ENCODE results near the gene ZNF583. TPM values are rescaled to one million over a fixed set of nuclear protein-coding genes. Genes with fewer than 3 reads are reported as not detected.
A peak's percentile ranks its signal among the peaks of the same experiment; 100 is the strongest.

ZNF583 gene
- total and polyA plus RNA-seq, 2 of the 13 experiments (the other 11 are each of a cell fraction or from before 2014, with no cell fraction given): 0.65 to 5.3 TPM

DNA sequence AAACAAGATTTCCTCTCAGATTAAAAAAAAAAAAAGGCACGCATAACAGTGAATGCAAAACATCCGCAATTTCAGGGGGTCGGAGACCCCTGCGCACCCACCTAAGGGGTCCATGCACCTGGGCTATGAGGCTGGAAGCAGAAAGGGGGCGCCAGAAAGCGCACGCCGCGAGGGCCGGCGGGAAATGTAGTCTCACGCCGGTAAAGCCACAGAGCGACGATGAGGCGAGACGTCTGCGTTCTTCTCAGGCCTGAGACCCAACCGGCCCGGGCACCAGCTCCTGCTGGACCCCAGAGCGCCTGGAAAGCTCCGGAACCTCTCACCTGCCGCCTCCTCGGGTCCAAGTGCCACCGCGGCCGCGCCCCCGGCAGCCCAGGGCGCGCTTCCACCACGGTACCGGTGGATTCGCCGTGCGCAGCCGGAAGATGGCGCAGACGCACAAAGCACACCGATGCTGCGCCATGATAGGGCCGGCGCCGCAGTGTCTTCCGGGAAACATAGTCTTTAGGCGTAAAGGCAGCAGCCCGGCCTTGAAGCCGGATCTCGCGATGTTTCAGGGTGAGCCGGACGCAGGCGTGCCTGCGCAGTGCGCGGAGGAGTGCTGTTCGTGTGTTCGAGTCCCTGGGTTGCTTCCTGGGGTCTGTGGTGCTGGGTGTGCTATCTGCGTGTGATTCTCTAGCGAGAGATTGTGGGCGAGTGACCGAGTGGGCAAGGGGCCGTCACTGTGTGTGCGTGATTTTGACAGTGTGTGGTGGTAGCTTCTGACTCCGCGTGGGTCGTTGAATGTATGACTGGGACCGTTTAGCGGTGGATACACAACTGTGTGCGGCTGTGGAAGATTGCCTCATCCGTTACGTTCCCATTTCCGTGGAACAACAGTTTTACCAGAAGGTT lies 10.8 kb upstream of the ZNF583 start, which contains the start of gene ZNF582 (continued):
- TF ChIP-seq RBFOX2 (IDR thresholded peaks at IDR 0.05; ENCODE audit: low read depth, low read length) (peak; percentile 83), ZC3H13 (CRISPR knock-in tag; IDR thresholded peaks at IDR 0.05) (no peak), RBM22 (optimal IDR thresholded peaks at IDR 0.05; ENCODE audit: low read length) (no peak), SNRNP70 (IDR thresholded peaks at IDR 0.05; ENCODE audit: low read depth, low read length) (no peak), DNMT3B (CRISPR knock-in tag; conservative IDR thresholded peaks at IDR 0.05) (no peak), ATF7-NPFF (CRISPR knock-in tag; IDR thresholded peaks at IDR 0.05; ENCODE audit: low read depth) (no peak), POGZ (CRISPR knock-in tag; IDR thresholded peaks at IDR 0.05) (peak; percentile 90)
- TF ChIP-seq, protein P1, sequence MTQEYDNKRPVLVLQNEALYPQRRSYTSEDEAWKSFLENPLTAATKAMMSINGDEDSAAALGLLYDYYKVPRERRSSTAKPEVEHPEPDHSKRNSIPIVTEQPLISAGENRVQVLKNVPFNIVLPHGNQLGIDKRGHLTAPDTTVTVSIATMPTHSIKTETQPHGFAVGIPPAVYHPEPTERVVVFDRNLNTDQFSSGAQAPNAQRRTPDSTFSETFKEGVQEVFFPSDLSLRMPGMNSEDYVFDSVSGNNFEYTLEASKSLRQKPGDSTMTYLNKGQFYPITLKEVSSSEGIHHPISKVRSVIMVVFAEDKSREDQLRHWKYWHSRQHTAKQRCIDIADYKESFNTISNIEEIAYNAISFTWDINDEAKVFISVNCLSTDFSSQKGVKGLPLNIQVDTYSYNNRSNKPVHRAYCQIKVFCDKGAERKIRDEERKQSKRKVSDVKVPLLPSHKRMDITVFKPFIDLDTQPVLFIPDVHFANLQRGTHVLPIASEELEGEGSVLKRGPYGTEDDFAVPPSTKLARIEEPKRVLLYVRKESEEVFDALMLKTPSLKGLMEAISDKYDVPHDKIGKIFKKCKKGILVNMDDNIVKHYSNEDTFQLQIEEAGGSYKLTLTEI (CRISPR knock-in tag; conservative IDR thresholded peaks at IDR 0.05): no peak
- TF ChIP-seq, protein P2, sequence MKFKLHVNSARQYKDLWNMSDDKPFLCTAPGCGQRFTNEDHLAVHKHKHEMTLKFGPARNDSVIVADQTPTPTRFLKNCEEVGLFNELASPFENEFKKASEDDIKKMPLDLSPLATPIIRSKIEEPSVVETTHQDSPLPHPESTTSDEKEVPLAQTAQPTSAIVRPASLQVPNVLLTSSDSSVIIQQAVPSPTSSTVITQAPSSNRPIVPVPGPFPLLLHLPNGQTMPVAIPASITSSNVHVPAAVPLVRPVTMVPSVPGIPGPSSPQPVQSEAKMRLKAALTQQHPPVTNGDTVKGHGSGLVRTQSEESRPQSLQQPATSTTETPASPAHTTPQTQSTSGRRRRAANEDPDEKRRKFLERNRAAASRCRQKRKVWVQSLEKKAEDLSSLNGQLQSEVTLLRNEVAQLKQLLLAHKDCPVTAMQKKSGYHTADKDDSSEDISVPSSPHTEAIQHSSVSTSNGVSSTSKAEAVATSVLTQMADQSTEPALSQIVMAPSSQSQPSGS (CRISPR knock-in tag; IDR thresholded peaks at IDR 0.05): no peak
- TF ChIP-seq, protein P3, sequence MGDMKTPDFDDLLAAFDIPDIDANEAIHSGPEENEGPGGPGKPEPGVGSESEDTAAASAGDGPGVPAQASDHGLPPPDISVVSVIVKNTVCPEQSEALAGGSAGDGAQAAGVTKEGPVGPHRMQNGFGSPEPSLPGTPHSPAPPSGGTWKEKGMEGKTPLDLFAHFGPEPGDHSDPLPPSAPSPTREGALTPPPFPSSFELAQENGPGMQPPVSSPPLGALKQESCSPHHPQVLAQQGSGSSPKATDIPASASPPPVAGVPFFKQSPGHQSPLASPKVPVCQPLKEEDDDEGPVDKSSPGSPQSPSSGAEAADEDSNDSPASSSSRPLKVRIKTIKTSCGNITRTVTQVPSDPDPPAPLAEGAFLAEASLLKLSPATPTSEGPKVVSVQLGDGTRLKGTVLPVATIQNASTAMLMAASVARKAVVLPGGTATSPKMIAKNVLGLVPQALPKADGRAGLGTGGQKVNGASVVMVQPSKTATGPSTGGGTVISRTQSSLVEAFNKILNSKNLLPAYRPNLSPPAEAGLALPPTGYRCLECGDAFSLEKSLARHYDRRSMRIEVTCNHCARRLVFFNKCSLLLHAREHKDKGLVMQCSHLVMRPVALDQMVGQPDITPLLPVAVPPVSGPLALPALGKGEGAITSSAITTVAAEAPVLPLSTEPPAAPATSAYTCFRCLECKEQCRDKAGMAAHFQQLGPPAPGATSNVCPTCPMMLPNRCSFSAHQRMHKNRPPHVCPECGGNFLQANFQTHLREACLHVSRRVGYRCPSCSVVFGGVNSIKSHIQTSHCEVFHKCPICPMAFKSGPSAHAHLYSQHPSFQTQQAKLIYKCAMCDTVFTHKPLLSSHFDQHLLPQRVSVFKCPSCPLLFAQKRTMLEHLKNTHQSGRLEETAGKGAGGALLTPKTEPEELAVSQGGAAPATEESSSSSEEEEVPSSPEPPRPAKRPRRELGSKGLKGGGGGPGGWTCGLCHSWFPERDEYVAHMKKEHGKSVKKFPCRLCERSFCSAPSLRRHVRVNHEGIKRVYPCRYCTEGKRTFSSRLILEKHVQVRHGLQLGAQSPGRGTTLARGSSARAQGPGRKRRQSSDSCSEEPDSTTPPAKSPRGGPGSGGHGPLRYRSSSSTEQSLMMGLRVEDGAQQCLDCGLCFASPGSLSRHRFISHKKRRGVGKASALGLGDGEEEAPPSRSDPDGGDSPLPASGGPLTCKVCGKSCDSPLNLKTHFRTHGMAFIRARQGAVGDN (CRISPR knock-in tag; IDR thresholded peaks at IDR 0.05): peak; percentile 71
- TF ChIP-seq, protein P4, sequence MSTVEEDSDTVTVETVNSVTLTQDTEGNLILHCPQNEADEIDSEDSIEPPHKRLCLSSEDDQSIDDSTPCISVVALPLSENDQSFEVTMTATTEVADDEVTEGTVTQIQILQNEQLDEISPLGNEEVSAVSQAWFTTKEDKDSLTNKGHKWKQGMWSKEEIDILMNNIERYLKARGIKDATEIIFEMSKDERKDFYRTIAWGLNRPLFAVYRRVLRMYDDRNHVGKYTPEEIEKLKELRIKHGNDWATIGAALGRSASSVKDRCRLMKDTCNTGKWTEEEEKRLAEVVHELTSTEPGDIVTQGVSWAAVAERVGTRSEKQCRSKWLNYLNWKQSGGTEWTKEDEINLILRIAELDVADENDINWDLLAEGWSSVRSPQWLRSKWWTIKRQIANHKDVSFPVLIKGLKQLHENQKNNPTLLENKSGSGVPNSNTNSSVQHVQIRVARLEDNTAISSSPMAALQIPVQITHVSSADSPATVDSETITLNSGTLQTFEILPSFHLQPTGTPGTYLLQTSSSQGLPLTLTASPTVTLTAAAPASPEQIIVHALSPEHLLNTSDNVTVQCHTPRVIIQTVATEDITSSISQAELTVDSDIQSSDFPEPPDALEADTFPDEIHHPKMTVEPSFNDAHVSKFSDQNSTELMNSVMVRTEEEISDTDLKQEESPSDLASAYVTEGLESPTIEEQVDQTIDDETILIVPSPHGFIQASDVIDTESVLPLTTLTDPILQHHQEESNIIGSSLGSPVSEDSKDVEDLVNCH (CRISPR knock-in tag; IDR thresholded peaks at IDR 0.05): no peak
- TF ChIP-seq, protein P5, sequence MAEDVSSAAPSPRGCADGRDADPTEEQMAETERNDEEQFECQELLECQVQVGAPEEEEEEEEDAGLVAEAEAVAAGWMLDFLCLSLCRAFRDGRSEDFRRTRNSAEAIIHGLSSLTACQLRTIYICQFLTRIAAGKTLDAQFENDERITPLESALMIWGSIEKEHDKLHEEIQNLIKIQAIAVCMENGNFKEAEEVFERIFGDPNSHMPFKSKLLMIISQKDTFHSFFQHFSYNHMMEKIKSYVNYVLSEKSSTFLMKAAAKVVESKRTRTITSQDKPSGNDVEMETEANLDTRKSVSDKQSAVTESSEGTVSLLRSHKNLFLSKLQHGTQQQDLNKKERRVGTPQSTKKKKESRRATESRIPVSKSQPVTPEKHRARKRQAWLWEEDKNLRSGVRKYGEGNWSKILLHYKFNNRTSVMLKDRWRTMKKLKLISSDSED (CRISPR knock-in tag; IDR thresholded peaks at IDR 0.05): no peak
- TF ChIP-seq, protein P6, sequence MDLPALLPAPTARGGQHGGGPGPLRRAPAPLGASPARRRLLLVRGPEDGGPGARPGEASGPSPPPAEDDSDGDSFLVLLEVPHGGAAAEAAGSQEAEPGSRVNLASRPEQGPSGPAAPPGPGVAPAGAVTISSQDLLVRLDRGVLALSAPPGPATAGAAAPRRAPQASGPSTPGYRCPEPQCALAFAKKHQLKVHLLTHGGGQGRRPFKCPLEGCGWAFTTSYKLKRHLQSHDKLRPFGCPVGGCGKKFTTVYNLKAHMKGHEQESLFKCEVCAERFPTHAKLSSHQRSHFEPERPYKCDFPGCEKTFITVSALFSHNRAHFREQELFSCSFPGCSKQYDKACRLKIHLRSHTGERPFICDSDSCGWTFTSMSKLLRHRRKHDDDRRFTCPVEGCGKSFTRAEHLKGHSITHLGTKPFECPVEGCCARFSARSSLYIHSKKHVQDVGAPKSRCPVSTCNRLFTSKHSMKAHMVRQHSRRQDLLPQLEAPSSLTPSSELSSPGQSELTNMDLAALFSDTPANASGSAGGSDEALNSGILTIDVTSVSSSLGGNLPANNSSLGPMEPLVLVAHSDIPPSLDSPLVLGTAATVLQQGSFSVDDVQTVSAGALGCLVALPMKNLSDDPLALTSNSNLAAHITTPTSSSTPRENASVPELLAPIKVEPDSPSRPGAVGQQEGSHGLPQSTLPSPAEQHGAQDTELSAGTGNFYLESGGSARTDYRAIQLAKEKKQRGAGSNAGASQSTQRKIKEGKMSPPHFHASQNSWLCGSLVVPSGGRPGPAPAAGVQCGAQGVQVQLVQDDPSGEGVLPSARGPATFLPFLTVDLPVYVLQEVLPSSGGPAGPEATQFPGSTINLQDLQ (CRISPR knock-in tag; IDR thresholded peaks at IDR 0.05): no peak

All from HepG2 (cell line).